ENCODE measurements around the gene SHTN1.

SHTN1 gene

DNA sequence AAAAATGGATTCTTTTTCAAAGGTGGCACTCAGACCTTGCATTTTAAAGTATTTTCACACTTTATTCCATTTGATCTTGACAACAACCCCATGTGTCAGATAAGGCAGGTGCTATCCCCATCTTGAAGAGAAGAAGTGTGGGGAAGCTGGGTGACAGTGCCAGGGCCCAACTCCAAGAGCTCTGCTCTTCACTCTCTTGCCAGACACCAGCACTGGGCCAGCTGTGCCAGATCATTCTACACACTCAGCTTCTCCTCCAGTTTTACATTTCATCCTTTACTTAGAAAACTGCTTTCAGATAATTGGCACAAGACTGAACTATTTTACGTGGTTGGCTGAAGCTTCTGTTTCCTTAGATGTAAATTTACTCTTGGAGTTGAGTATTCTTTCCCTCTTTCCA is 91.3 kb downstream of the SHTN1 start:
- no peak for DNase-seq

DNA sequence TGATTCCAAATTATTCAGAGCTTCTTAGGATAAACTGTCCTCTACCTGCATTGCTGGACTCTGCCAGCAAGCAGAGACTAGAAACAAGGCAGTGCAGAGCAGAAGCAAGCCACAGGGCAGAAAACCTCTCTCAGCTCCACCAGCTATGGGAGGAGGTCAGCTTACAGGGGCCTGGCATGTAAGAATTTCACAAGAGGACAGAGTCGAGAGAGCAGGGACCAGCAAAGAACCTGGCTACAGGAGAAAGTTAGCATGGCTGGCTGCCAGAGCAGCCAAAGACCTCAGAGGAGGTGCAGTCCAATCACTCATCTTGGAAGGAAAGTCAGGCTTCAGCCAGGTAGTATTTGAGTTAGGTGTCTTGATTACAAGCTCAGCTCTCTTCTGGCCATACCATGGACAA is 92.8 kb downstream of the SHTN1 start:
- DNase-seq, result no peak

GRCh38 chr10:116910910-116911309 is 94.1 kb downstream of the SHTN1 start:
- peak; percentile 15 to 33 for DNase-seq

- DNase-seq, result no peak
Measured at GRCh38 chr10:116909307-116909706, 95.7 kb downstream of the SHTN1 start.

- no peak for DNase-seq
Measured at GRCh38 chr10:116907245-116907987, 97.6 kb downstream of the SHTN1 start.

DNA sequence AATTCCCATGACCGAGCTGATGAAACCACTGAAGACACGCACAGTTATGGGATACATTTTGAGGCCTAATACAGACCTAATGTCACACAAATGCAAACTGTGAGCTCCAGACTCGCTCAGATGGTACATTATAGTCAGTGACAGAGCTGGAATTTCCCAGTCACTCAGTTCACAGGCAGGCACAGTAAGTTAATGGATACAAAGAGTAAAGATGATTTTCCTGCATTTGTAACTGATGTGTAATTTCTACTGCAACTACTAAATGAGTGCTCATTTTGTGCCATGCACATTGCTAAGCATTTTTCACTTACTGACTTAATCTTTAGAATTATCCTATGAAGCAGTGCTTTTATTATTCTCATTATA is 99.2 kb downstream of the SHTN1 start:
- DNase-seq, result no peak

DNA sequence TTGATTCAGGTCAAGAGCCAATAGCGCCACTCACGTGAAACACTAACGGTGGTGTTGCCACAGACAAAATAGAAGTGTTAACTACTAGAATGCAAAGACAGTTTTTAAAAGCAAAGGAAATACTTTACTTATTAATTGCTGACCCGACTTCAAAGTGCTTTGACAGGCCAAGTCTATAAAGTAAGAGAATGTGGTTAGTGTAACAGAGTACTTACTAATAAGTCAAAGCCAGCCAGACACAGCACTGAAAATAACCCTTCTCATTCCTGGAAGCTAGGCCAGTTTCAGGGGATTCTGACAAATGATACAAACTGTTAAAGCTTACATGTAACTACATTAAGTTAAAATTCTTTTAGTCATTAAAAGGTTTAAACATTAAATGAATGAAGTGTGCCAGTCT is 105.4 kb downstream of the SHTN1 start:
- no peak for DNase-seq

DNA sequence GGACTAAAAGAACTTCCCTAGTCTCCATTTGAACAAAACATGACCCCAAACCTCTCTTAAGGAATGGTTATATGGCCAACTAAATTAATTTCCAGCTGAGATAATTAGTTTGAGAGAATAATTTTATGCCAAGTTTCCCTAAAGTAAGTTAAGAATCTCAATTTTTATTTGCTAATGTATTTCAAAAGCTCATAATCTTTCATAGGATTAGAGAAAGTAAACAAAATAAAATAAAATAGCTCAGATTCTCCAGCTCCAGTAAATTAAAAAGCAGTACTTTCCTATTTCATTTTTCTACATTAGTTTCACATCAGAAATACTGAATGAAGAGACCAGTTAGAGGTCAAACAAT is 111.3 kb downstream of the SHTN1 start:
- DNase-seq, result no peak

GRCh38 chr10:116892907-116893685 is 111.9 kb downstream of the SHTN1 start:
- DNase-seq, result peak; percentile 37 to 66

DNA sequence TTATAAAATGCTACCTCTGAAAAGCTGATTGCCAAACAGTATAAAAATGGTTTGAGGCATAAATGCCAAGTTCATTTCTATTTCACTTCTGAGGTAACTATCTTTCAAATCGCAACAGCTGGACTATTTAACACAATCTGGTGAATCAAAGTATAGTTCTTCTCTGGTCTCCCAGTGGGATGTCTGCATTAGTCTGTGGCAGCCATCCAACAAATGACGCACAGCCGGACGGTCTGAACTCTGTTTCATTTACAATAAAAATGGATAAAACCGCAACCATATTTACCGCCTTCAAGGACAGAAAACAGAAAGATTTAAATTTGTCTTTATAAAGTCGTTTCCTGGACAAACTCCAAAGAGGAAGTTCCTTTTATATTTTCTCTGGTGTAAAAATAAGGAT is 113.8 kb downstream of the SHTN1 start:
- DNase-seq, result peak; percentile 68 to 86

DNA sequence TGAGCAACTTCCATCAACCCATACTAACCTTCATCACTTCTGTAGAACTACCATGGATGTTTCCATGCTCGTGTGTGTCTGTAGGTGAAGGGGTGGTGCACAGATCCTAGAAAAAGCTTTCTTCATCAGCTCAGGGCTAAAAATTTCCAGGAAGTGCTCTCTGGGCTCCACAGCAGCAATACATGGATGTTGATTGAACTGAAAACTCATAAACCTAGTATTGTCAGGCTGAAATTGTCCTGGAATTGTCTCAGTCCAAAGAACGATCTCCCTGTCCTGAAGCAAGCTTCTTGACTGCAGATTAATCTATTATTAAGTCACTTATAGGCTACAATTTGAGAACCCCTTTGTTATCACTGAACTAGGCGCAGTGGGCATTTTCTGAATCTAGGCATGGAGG is 115.9 kb downstream of the SHTN1 start:
- DNase-seq, result no peak

DNA sequence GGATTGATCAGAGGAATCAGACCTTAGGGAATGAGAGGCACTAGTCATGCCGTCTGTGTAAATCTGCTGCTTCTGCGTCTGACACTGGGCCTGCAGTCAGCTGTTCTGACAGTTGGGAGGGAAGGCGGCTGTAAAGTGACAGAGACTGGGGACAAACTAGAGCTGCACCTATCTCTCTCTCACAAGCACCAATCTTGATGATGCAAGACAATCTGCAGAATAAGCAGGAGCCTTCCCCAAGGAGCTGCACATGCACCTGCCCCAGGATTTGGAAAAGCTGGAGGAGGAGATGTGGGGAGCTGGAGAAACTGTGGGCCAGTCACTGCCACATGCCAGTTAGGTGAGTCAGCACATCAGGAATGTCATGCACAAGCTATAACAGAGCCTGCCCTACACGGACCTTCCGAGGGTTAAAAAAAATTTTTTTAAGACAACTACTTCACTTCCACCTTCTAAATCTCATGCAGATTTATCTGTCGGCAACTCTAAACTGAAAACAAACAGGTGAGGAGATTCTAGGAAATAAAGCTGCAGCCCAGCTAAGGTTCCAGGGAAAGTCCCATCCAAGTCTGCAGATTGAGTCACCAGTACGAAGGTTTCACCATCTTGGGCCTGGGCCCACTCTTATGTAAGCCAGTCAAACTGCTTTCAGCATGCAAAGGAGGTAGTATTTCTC is 116.5 kb downstream of the SHTN1 start:
- DNase-seq, result no peak

- DNase-seq, result no peak
Measured at GRCh38 chr10:116886772-116887171, 118.2 kb downstream of the SHTN1 start.

DNA sequence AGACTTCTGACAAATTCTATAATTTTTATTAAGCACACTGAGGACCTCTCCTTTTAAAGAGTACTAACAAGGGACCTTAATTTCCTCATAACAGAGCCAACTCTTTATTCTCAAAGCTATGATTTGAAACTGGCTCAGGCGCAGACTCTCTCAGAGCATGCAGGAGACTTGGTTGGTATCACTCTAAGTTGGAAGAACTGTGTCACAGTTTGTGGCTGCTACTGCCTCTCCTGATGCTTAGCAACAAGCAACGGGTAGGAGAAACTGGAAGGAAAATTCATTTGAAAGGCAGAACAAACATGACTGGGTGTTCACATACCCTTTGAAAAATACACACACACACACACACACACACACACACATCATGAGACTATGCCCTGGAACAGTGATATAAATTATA is 122.3 kb downstream of the SHTN1 start:
- DNase-seq, result no peak

DNA sequence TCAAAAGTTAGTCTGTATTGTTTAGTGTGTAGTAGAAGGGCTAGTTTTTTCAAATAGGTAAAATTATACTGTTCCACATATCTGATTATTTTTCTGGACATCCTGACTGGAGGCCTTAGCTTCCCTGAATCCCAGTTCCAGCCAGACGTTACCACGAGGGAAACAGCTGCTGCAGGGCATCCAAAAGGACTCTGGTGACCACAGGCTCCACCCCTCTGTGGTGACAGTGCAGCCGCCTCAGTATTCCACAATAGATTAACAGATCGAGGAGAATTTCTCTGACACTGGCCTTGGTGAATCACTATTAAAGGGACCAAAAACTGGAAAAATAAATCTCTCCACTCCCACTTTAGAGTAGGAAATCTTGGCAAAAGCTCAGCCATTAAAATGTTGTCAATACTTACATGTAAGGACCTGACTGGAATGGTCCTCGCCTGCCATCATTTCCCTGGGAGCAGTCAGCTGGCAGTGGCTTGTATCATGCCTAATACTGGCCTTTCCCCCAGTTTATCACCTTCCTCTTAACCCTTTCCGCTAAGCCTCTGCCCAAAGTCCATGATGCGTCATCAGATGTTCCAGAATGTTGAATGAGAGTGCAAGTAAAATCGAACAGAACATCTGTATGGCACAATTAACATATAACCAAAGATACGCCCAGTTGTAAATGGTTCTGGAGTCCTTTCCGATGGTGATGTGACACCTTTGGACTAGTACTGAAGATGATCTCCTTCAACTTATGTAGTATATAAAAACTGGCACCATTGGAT is 124.1 kb downstream of the SHTN1 start:
- DNase-seq, result no peak

DNA sequence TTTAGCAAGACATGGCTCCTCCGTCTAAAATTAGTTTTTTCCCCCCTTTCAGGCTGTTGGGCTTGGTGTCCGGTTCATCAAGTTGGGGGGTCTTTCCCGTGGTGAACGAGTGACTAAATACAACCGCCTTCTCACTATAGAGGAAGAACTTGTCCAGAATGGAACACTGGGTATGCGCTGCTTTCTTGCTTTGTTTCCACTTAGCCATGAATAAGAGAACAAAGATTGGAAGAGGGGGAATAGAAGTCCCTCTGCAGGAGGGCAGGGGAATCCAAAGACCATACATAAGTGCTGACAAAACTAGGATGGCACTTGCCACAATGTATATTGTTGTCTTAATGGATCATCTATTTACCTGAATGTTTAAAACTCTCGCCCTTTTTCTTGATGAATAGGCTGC is 125.2 kb downstream of the SHTN1 start:
- DNase-seq, result peak in 1 of 2 experiments; percentile 13

- peak in 1 of 2 experiments; percentile 12 for DNase-seq
Measured at GRCh38 chr10:116878123-116878522, 126.9 kb downstream of the SHTN1 start.

DNA sequence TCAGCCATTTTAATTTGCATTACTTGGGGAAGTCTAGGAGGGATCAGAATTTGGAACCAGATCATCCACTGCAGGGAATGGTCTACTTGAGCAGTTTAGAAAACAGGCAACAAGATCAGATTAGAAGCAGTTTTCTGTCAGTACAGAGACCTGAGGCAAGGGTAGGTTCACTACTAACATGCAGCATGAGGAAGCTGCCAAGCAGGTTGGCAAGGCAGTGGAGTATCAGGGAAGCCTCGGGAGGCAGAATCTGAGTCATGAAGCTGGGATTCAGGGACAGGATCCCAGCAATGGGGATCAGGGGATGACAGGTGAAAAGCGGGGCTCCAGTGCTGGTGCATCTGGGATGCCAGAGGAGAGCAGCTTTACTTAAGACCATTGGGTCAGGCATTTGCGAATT is 127.6 kb downstream of the SHTN1 start:
- no peak for DNase-seq

DNA sequence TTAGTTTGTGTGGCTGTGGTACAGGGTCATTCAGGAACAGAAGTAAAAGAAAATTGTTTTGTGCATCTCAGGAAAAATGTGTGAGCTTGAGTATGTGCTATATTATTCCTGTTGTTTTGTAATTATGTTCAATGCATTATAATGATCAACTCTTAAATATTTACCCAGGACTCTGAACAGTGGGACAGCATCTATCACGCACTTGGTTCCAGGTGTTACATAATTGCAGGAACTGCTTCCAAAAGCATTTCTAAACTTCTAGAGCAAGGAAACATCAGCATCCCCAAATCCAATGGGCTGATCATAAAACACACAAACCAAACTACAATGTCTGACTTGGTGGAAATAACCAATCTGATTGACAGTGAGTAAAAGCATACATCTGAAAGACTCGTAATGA is 129.1 kb downstream of the SHTN1 start:
- no peak for DNase-seq

DNA sequence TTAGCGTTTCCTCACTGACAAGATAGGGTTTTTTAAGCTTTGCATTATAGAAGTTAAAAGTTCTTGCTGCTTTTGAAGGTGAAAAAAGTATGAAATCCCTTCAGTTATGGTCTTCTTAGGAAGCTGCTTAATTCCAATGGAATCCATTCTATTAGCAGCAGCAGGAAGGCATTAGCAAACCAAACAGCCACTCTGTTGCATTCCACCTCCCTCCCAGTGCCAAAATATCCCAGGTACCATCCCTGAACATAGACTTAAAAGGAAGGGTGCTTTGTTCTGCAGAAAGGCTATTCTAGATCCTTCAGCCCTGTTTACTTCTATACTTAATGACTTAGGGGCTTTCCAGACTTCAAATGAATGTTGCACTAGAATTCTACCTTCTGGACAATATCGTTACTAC is 131.9 kb downstream of the SHTN1 start:
- DNase-seq, result no peak

- no peak for DNase-seq
Measured at GRCh38 chr10:116870949-116871348, 134.0 kb downstream of the SHTN1 start.

DNA sequence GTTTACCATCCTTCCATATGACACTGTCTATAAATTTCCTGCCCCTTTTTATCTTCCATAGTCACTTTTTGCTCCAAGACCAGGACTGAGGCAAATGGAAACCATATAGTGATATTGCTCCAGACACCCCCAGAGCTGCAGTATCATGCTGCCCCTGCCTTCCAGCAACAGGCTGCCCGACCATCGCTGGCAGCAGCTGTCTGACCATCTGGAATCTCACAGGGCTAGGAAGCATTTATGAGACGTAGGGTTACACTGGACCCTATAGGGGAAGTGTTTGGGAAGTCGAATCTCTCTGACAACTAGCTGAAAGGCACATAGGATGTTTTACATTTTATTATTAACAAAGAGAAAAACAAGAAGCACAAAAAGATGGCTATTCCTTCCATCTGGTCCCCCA is 136.3 kb downstream of the SHTN1 start:
- no peak for DNase-seq

DNA sequence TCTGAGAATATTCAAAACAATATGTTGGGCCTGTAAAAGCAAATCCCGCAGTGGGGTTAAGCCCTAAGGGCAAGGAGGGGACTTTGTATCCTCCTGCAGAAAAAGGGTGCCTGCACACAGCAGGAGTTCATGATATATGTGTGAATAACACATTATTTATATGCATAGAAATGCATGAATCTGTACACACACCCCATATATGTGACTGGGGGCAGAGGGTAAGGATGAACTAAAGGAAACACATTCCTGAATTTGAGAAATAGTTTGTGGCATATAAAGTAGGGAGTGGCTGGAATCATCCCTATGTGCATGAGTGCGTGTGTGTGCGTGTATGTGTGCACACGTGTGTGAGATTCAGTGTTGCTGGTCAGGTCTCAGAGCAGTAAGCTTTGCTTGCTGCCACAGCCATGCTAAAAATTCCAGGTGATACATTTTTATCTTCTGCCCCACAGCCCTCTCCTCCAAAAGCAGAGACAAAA is 136.8 kb downstream of the SHTN1 start:
- no peak for DNase-seq
